Activated CD8-positive, alpha-beta memory T cell treated with anti-CD3 and anti-CD28 coated beads, Interleukin-2, amount 50 U/mL, for 1 hour (primary cell): ENCODE measurements around the gene NUFIP1.
"Not testable (repeated sequence)": the region's sequence is repeated elsewhere in the genome, so short reads cannot be mapped to it uniquely, and the experiment has no call there.

Experiments
- DNase-seq: peaks from one replicate; pipeline ENCODE4 v3.0.0-alpha.2; 2020; ENCODE audit errors: extremely low read depth

Gene NUFIP1

DNA sequence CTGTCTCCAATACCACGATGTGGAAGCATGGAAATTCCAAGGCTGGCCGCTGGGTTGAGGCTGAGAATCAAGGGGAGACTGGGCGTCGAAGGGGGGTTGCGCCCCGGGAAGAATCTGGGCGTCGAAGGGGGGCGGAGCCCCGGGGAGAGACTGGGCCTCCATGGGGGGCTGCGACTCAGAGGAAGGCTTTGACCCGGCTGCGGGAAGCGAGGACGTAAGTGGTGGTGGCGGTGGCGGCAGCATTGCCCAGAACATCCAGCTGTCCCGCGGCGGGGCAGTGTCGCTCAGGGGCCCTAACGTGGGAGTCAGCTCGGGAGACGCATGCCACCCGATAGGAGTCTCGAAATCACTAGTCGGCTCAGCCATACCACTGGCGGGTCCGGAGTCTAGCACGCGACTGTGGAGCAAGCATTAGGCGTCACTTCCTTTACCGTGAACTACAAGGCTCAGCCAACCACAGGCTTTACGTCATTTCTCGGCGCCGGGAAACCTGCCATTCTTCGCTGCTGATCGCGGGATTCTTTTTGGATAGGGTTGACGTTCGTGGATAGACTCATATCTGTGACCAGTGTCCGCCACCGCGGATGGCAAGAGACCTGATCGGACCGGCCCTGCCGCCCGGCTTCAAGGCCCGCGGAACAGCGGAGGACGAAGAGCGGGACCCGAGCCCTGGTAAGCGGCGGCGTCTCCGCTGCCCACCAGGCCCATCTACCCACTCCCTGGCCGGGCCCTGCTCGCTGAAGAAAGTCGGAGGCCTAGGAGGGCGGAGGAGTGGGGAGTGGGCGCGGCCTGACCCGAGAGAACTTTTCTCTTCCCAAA lies at the start of gene NUFIP1, which contains the start of gene GPALPP1:
TSS of gene NUFIP1 (minus strand) at position 401 of the 819 bp plus-strand sequence. CDS start at position 366, 35 bp downstream.
TSS of gene GPALPP1 (plus strand) at position 468 of the 819 bp plus-strand sequence. CDS start at position 585, 117 bp downstream.
- peak; percentile 85 for DNase-seq

DNA sequence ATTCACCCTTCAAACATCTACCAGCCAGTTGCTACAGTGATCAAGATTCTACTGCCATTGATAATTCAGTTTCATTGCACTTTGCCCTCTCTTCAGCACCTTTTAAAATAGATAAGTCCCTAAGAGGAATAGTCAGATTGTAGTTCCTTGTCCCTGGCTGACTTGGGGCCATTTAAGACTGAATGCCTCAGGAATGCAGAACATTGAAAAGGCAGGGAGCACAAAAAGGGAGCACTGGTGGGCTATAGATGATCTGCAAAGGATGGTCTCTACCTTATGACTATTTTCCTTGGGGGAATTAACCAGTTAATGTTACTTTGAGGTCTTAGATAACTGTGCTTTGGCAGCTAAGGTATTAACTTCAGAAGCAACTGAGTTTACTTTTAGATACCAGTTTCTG lies 46.9 kb upstream of the NUFIP1 start:
- DNase-seq: no peak

DNA sequence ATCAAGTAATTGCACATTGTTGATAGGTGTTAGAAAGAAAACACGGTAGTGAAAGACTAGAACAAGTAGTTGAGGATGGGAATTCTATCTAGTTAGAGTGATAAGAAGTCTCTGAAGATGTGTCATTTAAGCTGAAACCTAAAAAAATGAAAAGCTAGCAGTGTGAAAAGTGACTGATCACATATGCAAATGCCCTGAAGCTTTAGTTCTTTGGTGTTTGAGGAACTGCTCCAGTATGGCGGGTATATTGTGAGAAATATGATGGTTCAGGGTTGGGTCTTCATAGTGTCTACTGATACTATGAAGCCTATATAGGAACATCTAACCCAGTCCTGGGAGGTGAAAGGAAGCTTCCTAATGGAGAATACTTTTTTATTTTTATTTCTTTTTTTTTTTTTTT lies 45.1 kb upstream of the NUFIP1 start:
- no peak for DNase-seq

DNA sequence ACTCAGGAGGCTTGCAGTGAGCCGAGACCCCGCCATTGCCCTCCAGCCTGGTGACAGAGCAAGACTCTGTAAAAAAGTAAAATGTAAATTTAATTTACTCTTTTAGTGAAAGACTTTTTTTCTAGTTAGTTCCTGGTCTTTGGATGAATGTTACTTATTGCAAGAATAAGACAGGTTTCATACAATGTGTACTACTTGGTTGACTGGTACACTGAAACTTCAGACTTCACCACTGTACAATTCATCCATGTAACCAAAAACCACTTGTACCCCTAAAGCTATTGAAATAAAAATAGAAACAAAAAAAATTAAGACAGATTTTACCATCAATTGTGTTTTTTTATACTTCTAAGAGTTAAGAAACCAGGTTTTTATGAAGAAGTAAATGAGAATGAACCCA lies 35.6 kb upstream of the NUFIP1 start:
- no peak for DNase-seq

DNA sequence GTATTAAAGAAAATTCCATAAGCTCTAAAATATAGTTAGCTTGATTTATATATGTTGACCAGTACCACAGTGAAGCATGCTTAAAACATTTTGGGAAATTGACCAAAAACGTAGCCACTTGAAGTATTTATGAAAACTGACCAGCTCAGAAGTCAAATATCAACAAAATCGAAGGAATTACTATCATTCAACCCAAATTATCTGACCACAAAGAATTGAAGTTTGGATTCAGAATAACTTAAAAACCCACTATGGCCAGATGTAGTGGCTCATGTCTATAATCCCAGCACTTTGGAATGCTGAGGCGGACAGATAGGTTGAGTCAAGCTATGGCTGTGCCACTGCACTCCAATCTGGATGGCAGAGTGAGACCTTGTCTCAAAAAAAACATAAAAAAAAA lies 32.0 kb upstream of the NUFIP1 start:
- DNase-seq: no peak

DNA sequence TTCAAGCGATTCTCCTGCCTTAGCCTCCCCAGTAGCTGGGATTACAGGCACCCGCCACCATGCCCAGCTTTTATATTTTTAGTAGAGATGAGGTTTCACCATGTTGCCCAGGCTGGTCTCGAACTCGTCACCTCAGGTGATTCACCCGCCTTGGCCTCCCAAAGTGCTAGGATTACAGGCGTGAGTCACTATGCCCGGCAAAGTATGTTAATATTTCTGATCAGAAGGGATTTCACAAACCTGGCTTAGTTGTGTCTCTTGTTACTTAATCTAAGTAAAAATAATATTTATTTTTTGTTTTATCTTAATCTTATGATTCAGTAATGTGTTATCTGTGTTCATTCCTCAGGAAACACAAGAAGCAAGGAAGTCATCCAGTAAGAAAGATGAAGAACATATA lies 30.7 kb upstream of the NUFIP1 start:
- not testable (repeated sequence) for DNase-seq

DNA sequence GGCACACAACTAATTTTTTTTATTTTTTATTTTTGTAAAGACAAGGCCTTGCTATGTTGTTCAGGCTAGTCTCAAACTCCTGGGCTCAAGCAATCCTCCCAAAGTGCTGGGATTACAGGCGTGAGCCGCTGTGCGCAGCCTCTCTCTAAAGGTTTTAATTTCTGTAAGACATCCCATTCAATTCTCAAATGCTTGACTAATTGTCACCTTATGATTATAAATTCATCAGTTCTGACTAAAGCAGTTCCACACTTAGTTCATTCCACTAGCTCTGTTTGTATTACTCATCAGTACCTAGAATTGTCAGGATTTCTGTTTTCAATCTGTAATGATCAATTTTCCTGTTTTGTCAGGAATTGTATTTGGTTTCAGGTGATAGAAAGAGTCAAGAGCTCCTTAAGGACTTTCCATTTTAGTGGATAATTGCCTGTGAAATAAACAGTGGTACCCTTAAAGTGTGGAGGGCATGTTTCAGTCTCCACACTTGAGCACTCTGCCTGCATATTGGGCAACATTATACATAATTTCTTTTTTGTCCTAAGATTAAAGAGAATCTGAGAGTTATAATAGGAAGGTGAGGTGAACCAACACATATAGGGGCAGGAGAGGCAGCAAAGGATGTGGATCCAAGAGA lies 27.6 kb upstream of the NUFIP1 start:
- DNase-seq: no peak

DNA sequence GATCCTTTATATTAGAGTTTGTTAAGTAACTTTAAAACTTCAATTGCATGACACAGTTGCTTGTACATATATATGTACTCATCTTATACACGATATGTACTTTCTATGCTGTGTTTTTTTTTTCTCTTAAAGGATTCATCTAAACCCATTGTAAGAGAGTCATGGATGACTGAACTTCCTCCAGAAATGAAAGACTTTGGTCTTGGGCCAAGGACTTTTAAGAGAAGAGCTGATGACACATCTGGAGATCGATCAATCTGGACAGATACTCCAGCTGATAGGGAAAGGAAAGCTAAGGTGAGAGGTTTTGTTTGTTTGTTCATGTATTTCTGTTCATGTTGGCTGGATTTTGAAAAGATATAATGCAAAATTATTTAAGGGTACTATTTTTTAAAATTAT lies 26.0 kb upstream of the NUFIP1 start:
- no peak for DNase-seq

DNA sequence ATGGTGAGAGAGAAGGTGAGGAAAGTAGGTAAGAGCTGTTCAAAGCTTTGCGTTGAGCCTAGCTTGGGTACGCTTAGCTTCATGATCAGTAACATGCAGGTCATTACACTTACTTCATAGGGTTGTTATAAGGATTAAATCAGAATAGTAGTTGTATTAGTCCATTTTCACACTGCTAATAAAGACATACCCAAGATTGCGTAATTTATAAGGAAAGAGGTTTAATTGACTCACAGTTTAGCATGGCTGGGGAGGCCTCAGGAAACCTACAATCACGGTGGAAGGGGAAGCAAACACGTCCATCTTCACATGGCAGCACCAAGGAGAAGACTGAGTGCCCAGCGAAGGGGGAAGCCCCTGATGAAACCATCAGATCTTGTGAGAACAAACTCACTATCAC lies 21.9 kb upstream of the NUFIP1 start:
- DNase-seq: no peak

DNA sequence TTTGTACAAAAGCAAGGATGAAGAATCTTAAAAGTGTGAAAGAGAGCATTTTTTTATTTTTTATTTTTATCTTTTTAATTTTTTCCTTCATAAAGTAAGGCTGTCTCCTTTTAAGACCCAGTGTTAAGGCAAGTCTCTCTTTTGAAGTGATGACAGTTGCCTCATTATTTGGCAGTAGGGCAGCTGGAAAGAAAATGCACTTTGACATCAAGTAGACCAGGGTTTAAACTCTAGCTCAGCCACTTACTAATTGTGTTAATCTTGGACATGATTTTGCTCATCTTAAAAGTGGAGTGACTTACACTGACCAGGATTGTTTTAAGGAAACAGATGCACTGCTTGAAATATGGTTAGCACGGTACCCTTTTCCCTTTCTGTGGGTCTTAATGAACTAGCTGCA lies 18.6 kb upstream of the NUFIP1 start:
- DNase-seq: no peak

DNA sequence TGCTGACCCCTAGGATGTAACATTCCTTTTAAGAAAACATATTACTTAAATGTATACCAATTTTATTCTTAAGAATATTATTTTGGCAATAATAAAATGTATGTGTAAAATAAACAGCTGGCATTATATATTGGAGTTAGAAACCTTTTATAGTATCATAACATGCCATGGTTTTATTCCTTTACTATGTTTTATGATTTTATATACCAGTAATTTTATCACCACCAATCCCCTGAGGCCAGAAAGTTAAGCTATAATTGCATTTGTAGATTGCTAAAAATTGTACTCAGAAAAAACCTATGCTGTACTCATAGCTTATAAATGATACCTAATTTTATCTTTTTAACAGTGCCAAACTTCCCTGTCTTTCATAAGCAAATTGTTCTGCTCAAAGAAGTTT lies 18.0 kb upstream of the NUFIP1 start:
- DNase-seq: no peak

DNA sequence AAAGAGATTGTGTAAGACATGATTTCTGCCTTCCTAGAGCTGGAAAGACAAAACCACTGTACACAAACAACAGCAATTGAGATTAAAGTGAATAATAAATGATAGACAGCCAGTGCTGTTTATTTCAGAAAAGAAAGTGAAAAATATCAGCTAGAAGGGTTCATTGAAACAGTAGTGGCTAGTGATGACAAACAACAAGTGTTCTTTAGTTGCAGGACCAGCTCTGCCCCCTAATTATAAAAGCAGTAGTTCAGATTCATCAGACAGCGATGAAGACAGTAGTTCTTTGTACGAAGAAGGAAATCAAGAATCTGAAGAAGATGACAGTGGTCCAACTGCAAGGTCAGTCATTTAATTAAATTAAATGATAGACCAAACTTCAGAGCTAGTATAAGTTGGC lies 14.8 kb upstream of the NUFIP1 start:
- no peak for DNase-seq

DNA sequence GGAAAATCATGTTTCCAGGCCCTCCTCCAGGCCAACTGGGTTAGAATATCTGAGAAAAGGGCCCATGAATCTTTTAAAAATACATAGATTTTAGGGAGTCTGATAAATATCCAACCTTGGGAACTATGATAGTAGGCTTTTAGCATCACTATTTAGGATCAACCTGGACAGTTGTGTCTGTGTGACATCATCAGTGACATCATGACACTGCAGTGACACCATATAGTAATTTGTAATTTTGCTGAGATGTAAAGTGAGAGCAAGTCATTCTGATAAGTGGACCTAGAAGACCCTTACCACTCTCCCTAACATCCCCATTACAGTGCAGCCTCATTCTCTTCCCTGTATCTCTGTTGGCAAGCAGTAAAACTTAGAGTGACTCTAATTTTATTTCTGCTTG lies 14.1 kb upstream of the NUFIP1 start:
- no peak for DNase-seq

DNA sequence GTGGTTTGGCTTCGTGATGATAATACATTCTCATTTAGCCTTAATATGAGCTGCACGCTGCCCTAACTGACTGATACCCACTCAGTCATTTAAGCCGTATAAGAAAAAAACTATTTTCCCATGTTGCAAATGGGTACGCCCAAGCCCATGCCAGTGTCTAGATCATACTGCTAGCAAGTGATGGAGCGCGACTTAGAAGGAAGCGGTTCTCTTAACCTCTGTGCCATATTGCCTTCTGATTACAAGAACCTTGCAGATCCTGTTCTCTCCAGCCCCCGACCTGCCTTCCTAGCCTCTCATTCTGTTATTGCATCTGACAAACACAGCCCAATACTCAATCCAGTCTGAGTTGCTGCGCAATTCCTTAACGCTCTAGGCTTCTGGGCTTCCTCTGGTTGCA lies 670 bp upstream of the NUFIP1 start:
- no peak for DNase-seq

DNA sequence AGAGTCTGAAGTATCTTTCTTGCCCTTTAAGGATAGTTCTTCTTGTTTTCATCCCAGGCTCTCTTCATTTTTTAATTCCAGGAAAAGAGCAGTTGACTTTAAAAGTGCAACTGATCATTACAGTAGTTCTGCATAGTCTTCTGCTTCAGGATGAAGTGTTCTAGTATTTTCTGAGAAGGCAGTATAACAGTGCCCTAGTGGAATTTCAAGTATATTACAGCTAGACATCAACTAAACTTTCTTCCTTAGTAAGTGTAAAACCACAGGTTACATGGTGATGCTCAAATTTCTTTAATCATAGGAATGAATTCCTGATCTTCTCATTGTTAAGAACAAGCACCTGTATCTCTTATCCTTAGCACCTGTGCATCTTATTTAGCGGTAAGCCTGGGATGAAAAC lies 10.9 kb downstream of the NUFIP1 start:
- no peak for DNase-seq

DNA sequence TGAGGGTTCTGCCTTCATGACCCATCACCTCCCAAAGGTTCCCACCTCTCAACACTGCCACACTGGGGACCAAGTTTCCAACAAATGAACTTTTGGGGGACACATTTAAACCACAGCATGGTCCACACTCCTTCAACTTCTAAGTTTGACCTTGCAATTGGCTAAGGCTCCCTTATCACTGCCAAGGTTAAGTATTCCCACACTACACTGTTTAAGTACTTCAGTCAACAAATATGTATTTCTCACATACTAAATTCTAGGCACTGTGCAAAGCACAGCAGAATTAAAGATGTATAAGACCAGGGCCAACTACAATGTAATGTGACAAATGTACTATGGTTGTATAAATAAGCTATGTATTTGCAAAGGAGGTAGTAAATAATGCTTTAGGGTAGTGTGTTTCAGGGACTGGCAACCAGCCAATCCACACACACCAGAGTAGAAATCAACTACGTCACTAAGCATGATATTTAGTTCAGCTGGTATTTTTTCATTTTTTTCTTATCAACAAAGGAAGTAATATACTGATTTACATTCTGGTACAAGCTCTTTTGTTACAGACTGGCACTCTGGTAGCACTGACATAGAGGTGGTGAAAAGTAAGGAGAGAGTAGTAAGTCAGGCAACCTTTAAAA lies 12.2 kb downstream of the NUFIP1 start:
- DNase-seq: no peak

DNA sequence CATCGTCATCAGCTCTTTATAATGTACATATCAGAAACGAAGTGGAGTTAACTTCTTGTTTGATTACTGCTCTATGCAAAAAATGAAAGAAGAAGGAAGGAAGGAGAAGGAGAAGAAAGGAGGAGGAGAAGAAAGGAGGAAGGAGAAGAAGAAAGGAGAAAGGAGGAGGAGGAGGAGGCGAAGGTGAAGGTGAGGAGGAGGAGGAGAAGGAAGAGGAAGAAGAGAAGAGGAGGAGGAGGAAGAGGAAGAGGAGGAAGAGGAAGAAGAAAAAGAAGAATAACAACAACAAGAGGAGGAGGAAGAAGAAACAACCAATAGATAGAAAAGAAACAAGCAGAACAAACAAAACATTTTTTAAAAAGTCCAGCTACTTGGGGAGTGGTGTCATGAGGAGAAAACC lies 13.1 kb downstream of the NUFIP1 start:
- no peak for DNase-seq

DNA sequence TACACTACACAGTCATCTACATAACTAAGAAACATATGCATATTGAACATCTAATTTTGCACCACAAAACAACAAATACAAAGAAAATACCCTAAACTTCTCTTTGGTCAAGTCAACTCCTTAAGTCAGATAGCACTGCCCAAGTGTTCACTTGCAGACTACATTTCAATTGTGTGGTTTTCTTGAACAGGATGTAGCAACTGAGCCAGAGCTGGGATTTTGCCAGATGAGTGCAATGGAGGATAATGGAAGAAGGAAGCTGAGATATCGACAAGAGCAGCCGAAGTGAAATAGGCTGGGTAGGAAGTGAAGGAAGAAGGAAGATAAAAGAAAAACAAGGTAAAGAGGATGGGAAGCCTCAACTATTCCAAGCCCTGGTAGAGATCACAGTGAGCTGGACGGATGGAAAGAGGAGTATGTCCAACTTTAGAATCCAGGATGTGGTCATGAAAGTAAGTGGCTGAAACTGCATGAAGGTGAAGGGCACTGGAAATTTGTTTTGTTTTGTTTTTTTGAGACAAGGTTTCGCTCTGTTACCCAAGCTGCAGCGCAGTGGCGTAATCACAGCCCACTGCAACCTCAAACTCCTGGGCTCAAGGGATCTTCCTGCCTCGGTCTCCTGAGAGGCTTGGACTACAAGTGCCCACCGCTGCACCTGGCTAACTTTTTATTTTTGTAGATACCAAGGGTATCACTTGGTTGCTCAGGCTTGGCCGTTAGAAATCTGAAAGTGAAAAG lies 15.0 kb downstream of the NUFIP1 start:
- no peak for DNase-seq

DNA sequence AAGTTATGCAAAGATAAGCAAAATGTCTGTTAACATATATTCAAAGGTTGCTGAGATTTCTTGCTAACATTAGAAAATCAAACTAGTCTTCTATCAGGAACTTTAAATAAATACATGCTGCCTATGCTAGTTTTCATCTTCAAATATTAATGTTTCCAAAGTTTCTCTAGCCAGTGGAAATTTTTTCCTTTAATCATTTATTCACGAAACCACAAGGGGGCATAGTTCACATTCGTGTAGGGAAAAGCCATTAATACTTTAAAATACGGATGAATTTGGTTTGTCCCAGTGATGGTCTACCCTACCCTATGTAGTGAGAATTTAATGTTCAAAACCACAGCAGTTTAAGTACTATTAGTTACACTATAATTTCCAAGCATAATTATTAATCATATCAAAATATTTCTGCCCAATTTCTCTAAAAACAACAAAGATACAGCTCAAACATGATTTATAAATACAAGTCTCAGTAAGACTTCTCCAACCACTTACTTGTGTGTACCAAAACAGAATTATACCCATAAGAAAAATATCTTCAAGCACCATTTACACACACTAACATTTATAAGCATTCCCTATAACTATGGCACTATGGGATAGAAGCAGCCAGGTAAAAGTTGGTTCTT lies 16.2 kb downstream of the NUFIP1 start:
- no peak for DNase-seq

DNA sequence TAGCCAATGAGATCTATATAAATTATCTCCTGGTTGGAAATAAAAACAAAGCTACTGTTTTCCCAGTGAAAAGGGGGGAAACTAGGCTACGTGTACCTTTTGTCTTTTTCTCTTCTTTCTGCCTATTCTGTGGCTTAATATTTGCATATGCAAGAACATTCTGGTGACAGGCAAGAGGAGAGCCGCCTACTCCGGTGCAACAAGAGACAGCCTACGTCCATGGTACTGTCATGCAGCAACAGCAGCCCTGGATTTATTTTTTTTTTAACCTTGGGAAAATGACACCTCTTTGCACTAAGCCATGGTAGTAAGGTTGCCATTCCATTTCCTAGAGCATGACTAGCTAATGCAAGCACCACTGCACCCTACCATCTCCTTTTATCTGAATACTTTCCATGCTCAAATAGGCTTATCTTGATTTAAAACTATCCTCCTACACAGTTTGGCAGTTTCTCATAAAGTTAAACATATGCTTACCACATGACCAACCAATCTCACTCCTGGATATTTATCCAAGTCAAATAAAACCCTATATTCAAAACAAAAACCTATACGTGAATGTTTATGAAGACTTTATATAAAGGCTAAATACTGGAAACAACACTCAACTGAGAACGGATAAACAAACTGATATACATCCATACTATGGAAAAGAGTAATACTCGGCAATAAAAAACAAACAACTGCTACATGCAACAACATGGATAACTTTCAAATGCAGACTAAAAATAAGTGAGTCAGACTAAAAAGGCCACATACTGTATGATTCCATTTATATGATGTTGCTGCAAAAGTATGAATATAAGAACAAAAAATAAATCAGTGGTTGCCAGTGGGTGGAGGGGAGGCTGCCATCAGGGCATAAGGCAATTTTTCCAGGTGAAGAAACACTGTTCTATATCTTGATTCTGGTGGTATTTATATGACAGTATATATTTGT lies 17.3 kb downstream of the NUFIP1 start:
- no peak for DNase-seq
